NOMO-1 (cell line): ENCODE data around the gene VPS41.
"Not testable (repeated sequence)": the region's sequence is repeated elsewhere in the genome, so short reads cannot be mapped to it uniquely, and the experiment has no call there.

ENCODE experiments used
- DNase-seq, 2 experiments: peaks; one replicate each; lab custom pipeline; 2025; ENCODE audit not compliant: unreplicated experiment in 2 of 2; lab: John Stamatoyannopoulos, UW

The VPS41 gene

GRCh38 chr7:38908759-38909335 lies at the start of gene VPS41:
Gene VPS41, minus strand, starts transcription at chr7:38909191. Its CDS starts 17 bp downstream, at chr7:38909174.
- peak; percentile 63 to 65 for DNase-seq

- no peak for DNase-seq
Measured at GRCh38 chr7:38955892-38956291, 46.9 kb upstream of the VPS41 start.

- DNase-seq = no peak
Measured at GRCh38 chr7:38953971-38954370, 45.0 kb upstream of the VPS41 start.

GRCh38 chr7:38953227-38953626 lies 44.2 kb upstream of the VPS41 start:
- no peak for DNase-seq

- DNase-seq = no peak
Measured at GRCh38 chr7:38951213-38951612, 42.2 kb upstream of the VPS41 start.

- DNase-seq = no peak
Measured at GRCh38 chr7:38950309-38950708, 41.3 kb upstream of the VPS41 start.

- not testable (repeated sequence) for DNase-seq
Measured at GRCh38 chr7:38947541-38947940, 38.5 kb upstream of the VPS41 start.

GRCh38 chr7:38942431-38943051 lies 33.5 kb upstream of the VPS41 start:
- no peak for DNase-seq

GRCh38 chr7:38940774-38941173 lies 31.8 kb upstream of the VPS41 start:
- DNase-seq = no peak

- DNase-seq = no peak
Measured at GRCh38 chr7:38938589-38938988, 29.6 kb upstream of the VPS41 start.

- no peak for DNase-seq
Measured at GRCh38 chr7:38938001-38938485, 29.1 kb upstream of the VPS41 start.

- DNase-seq = no peak
Measured at GRCh38 chr7:38936641-38937040, 27.6 kb upstream of the VPS41 start.

GRCh38 chr7:38934536-38934935 lies 25.5 kb upstream of the VPS41 start:
- DNase-seq = no peak

GRCh38 chr7:38934051-38934450 lies 25.1 kb upstream of the VPS41 start:
- no peak for DNase-seq

GRCh38 chr7:38932509-38933168 lies 23.6 kb upstream of the VPS41 start:
- peak; percentile 0 to 22 for DNase-seq

GRCh38 chr7:38929460-38930171 lies 20.6 kb upstream of the VPS41 start:
- DNase-seq = peak in 1 of 2 experiments; percentile 24

- DNase-seq = no peak
Measured at GRCh38 chr7:38928506-38928905, 19.5 kb upstream of the VPS41 start.

GRCh38 chr7:38927751-38928150 lies 18.8 kb upstream of the VPS41 start:
- no peak for DNase-seq

GRCh38 chr7:38920731-38921130 lies 11.7 kb upstream of the VPS41 start:
- no peak for DNase-seq

- no peak for DNase-seq
Measured at GRCh38 chr7:38916396-38916795, 7.4 kb upstream of the VPS41 start.

GRCh38 chr7:38909870-38910269 lies 879 bp upstream of the VPS41 start:
- DNase-seq = no peak
